GM10248 (cell line): Measurements from ENCODE around the gene CDK9.

Source experiments
- CTCF ChIA-PET: fragments of 300-600 bp; sonication (Branson Sonifier 250); formaldehyde crosslinking; extraction: SDS; loops from one replicate; lab custom pipeline; 2021; ENCODE audit warnings: antibody characterized with exemption; lab: Yijun Ruan, JAX
- POLR2A ChIA-PET: fragments of 350-650 bp; sonication (Branson Sonifier 250); formaldehyde crosslinking; extraction: SDS; loops from one replicate; lab custom pipeline; 2020; ENCODE audit warnings: antibody characterized with exemption; lab: Yijun Ruan, JAX
- DNase-seq: peaks from one replicate; pipeline ENCODE4 v3.0.0; 2012; ENCODE audit errors: extremely low spot score
- TF ChIP-seq, protein P1 (sequence below): IDR thresholded peaks from 2 replicates; pipeline ENCODE4 v1.5.1; 2012; ENCODE audit warnings: mild to moderate bottlenecking, low read depth; ENCODE audit errors: extremely low read depth, missing control alignments, control extremely low read depth

Gene CDK9

GRCh38 chr9:127802576-127803443 is 17.0 kb downstream of the CDK9 start, which contains the start of gene FPGS:
FPGS (plus strand) TSS chr9:127802882; CDS start chr9:127802925, 43 bp downstream.
- peak; percentile 97 for DNase-seq
- ChIA-PET CTCF (interaction anchor here (0.7 to 2.1 kb wide), 8 partner anchors 10 to 74 kb away, joined by 3 to 12 read pairs (median 4); partner anchors contain the start of genes CDK9, SH2D3C and TOR2A), POLR2A (interaction anchor here (0.5 to 1.1 kb wide), 6 partner anchors 10 to 102 kb away, joined by 3 to 5 read pairs (median 4); no protein-coding TSS in a partner anchor)
- TF ChIP-seq, protein P1, sequence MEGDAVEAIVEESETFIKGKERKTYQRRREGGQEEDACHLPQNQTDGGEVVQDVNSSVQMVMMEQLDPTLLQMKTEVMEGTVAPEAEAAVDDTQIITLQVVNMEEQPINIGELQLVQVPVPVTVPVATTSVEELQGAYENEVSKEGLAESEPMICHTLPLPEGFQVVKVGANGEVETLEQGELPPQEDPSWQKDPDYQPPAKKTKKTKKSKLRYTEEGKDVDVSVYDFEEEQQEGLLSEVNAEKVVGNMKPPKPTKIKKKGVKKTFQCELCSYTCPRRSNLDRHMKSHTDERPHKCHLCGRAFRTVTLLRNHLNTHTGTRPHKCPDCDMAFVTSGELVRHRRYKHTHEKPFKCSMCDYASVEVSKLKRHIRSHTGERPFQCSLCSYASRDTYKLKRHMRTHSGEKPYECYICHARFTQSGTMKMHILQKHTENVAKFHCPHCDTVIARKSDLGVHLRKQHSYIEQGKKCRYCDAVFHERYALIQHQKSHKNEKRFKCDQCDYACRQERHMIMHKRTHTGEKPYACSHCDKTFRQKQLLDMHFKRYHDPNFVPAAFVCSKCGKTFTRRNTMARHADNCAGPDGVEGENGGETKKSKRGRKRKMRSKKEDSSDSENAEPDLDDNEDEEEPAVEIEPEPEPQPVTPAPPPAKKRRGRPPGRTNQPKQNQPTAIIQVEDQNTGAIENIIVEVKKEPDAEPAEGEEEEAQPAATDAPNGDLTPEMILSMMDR = no peak

DNA sequence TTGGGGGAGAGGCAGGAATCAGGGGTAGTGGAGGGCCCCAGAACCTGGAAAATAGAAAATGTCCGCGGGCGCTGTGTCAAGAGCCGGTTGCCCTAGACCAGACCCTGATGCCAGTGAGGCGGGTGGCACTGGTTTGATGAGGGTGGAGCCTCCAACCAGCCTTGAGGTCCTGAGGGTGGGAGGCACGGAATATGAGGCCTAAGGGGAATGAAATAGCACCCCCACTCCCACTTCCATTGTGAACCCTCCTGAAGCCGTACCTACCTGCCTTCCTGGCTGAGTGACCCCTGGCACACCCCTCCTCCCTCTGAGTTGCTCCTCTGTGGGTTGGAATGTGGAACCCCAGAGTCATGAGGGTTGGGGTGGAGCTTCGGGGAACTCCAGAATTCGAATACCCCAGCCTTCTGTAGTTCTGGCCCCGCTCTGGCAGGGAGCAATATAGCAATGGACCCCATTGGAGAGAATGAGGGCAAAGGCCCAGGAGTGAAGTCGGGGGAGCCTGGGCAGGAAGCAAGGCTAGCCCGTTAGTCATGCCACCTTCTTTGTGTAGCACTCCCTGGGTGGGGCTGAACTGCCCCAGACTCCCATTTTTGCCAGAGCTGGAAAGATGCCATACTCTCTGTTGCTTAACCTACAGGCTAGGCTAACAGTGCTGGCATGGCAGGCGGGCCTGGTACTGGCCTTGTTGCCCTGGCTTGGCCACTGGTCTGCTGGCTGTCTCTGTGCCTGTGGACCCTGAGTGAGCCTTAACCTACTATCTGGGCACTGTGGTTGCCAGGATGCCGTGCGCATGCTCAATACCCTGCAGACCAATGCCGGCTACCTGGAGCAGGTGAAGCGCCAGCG is 17.9 kb downstream of the CDK9 start:
- ChIA-PET CTCF (interaction anchor here (0.8 to 1.6 kb wide), 4 partner anchors 31 to 74 kb away, joined by 3 to 4 read pairs (median 3); partner anchors contain the start of genes AK1, ENG and TOR2A), POLR2A (interaction anchor here (0.5 to 1.0 kb wide), 2 partner anchors 12 to 50 kb away, joined by 3 read pairs; no protein-coding TSS in a partner anchor)
- TF ChIP-seq, protein P1 = no peak
- DNase-seq = no peak

- TF ChIP-seq, protein P1 = peak; percentile 32
- CTCF ChIA-PET = interaction anchor here (0.8 to 2.0 kb wide), 5 partner anchors 14 to 23 kb away, joined by 3 to 5 read pairs (median 4); partner anchors contain the start of gene CDK9
- DNase-seq = no peak
- POLR2A ChIA-PET = no interaction called here
Observed at GRCh38 chr9:127805620-127806019, 19.8 kb downstream of the CDK9 start.

- POLR2A ChIA-PET = no interaction called here
- CTCF ChIA-PET = interaction anchor here (2.0 kb wide), 1 partner anchor 23 kb away, joined by 5 read pairs; no protein-coding TSS in a partner anchor
- DNase-seq = no peak
- TF ChIP-seq, protein P1 = no peak
Observed at GRCh38 chr9:127806871-127807270, 21.0 kb downstream of the CDK9 start.

DNA sequence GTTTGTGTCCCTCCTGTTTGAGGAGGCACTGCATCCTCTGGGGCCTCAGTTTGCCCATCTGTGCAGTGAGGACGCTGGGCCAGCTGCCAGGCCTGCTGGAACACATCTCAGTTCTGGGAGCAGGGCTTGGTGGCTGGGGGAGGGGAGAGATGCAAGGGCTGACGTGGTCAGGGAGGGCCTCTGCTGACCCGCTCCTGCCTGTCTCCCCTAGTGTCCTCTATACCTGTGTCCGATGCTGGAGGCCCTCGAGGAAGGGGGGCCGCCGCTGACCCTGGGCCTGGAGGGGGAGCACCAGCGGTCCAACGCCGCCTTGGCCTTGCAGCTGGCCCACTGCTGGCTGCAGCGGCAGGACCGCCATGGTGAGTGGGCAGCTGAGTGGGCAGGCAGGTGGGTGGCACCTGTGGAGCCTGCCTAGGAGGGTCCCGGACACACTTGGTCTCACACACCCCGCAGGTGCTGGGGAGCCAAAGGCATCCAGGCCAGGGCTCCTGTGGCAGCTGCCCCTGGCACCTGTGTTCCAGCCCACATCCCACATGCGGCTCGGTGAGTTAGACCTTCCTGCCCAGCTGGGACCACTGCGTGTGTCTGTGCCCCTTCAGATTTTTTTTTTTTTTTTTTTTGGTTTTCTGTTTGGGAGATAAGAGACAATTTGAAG is 22.6 kb downstream of the CDK9 start:
- DNase-seq = no peak
- CTCF ChIA-PET = interaction anchor here (1.0 to 1.2 kb wide), 2 partner anchors 10 to 61 kb away, joined by 3 to 6 read pairs; no protein-coding TSS in a partner anchor
- POLR2A ChIA-PET = interaction anchor here (0.6 kb wide), 2 partner anchors 41 to 936 kb away, joined by 4 to 7 read pairs; no protein-coding TSS in a partner anchor
- TF ChIP-seq, protein P1 = no peak
